ENCODE data around the gene ZC3H12D.
"Not testable (repeated sequence)": the region's sequence is repeated elsewhere in the genome, so short reads cannot be mapped to it uniquely, and the experiment has no call there.

ZC3H12D gene

GRCh38 chr6:149473080-149474052 lies 11.4 kb downstream of the ZC3H12D start:
- Histone ChIP-seq H3K27me3 (ENCODE audit: insufficient read depth, low read length) (peaks cover 29% of the 10 kb centered on the region), H3K27ac (ENCODE audit: low read depth, low read length) (no peak overlapping the region), H3K79me2 (ENCODE audit: control insufficient read depth, insufficient read depth, low read length, unreplicated experiment) (no peaks in the 10 kb centered on the region), H3K4me1 (ENCODE audit: control insufficient read depth, insufficient read depth, low read length, unreplicated experiment) (no peaks in the 10 kb centered on the region), H3K36me3 (ENCODE audit: insufficient read depth, low read length) (no peaks in the 10 kb centered on the region), H3K4me3 (ENCODE audit: low read depth, low read length) (no peak overlapping the region), H2AFZ (ENCODE audit: low read length, unreplicated experiment) (no peak overlapping the region)

- Histone ChIP-seq H3K79me2 (ENCODE audit: control insufficient read depth, insufficient read depth, low read length, unreplicated experiment) (no peaks in the 10 kb centered on the region), H3K27me3 (ENCODE audit: insufficient read depth, low read length) (peaks cover 35% of the 10 kb centered on the region), H3K27ac (ENCODE audit: low read depth, low read length) (no peak overlapping the region)
Measured at GRCh38 chr6:149472241-149472640, 12.6 kb downstream of the ZC3H12D start.

GRCh38 chr6:149471801-149472200 lies 13.0 kb downstream of the ZC3H12D start:
- peaks cover 38% of the 10 kb centered on the region for H3K27me3 ChIP-seq (ENCODE audit: insufficient read depth, low read length)
- H3K79me2 ChIP-seq (ENCODE audit: control insufficient read depth, insufficient read depth, low read length, unreplicated experiment): no peaks in the 10 kb centered on the region
- H3K4me3 ChIP-seq (ENCODE audit: low read depth, low read length): no peak overlapping the region
- H3K27ac ChIP-seq (ENCODE audit: low read depth, low read length): no peak overlapping the region
- no peaks in the 10 kb centered on the region for H3K4me1 ChIP-seq (ENCODE audit: control insufficient read depth, insufficient read depth, low read length, unreplicated experiment)
- H3K36me3 ChIP-seq (ENCODE audit: insufficient read depth, low read length): no peaks in the 10 kb centered on the region
- no peak overlapping the region for H2AFZ ChIP-seq (ENCODE audit: low read length, unreplicated experiment)

More at GRCh38 chr6:149472241-149472640, 12.6 kb downstream of the ZC3H12D start:
- Histone ChIP-seq H2AFZ (ENCODE audit: low read length, unreplicated experiment) (no peak overlapping the region), H3K4me1 (ENCODE audit: control insufficient read depth, insufficient read depth, low read length, unreplicated experiment) (no peaks in the 10 kb centered on the region), H3K36me3 (ENCODE audit: insufficient read depth, low read length) (no peaks in the 10 kb centered on the region), H3K4me3 (ENCODE audit: low read depth, low read length) (no peak overlapping the region)

- Histone ChIP-seq H3K4me1 (ENCODE audit: control insufficient read depth, insufficient read depth, low read length, unreplicated experiment) (no peaks in the 10 kb centered on the region), H3K79me2 (ENCODE audit: control insufficient read depth, insufficient read depth, low read length, unreplicated experiment) (no peaks in the 10 kb centered on the region), H3K27ac (ENCODE audit: low read depth, low read length) (no peak overlapping the region), H2AFZ (ENCODE audit: low read length, unreplicated experiment) (no peak overlapping the region), H3K27me3 (ENCODE audit: insufficient read depth, low read length) (peaks cover 38% of the 10 kb centered on the region), H3K36me3 (ENCODE audit: insufficient read depth, low read length) (no peaks in the 10 kb centered on the region), H3K4me3 (ENCODE audit: low read depth, low read length) (no peak overlapping the region)
Measured at GRCh38 chr6:149470948-149471347, 13.9 kb downstream of the ZC3H12D start.

GRCh38 chr6:149468179-149468578 lies 16.6 kb downstream of the ZC3H12D start:
- Histone ChIP-seq H3K36me3 (ENCODE audit: insufficient read depth, low read length) (no peaks in the 10 kb centered on the region), H3K4me1 (ENCODE audit: control insufficient read depth, insufficient read depth, low read length, unreplicated experiment) (no peaks in the 10 kb centered on the region), H3K27me3 (ENCODE audit: insufficient read depth, low read length) (peaks cover 29% of the 10 kb centered on the region), H2AFZ (ENCODE audit: low read length, unreplicated experiment) (no peak overlapping the region), H3K79me2 (ENCODE audit: control insufficient read depth, insufficient read depth, low read length, unreplicated experiment) (no peaks in the 10 kb centered on the region), H3K27ac (ENCODE audit: low read depth, low read length) (no peak overlapping the region), H3K4me3 (ENCODE audit: low read depth, low read length) (no peak overlapping the region)

- Histone ChIP-seq H3K27me3 (ENCODE audit: insufficient read depth, low read length) (peaks cover 27% of the 10 kb centered on the region), H2AFZ (ENCODE audit: low read length, unreplicated experiment) (no peak overlapping the region), H3K4me3 (ENCODE audit: low read depth, low read length) (no peak overlapping the region), H3K27ac (ENCODE audit: low read depth, low read length) (no peak overlapping the region), H3K4me1 (ENCODE audit: control insufficient read depth, insufficient read depth, low read length, unreplicated experiment) (no peaks in the 10 kb centered on the region), H3K79me2 (ENCODE audit: control insufficient read depth, insufficient read depth, low read length, unreplicated experiment) (no peaks in the 10 kb centered on the region), H3K36me3 (ENCODE audit: insufficient read depth, low read length) (no peaks in the 10 kb centered on the region)
Measured at GRCh38 chr6:149467265-149467664, 17.5 kb downstream of the ZC3H12D start.

- Histone ChIP-seq H3K36me3 (ENCODE audit: insufficient read depth, low read length) (no peaks in the 10 kb centered on the region), H2AFZ (ENCODE audit: low read length, unreplicated experiment) (no peak overlapping the region), H3K79me2 (ENCODE audit: control insufficient read depth, insufficient read depth, low read length, unreplicated experiment) (no peaks in the 10 kb centered on the region), H3K27ac (ENCODE audit: low read depth, low read length) (no peak overlapping the region), H3K4me3 (ENCODE audit: low read depth, low read length) (no peak overlapping the region), H3K4me1 (ENCODE audit: control insufficient read depth, insufficient read depth, low read length, unreplicated experiment) (peaks cover 8% of the 10 kb centered on the region), H3K27me3 (ENCODE audit: insufficient read depth, low read length) (peaks cover 23% of the 10 kb centered on the region)
Measured at GRCh38 chr6:149464411-149464810, 20.4 kb downstream of the ZC3H12D start.

GRCh38 chr6:149463781-149464180 lies 21.0 kb downstream of the ZC3H12D start:
- Histone ChIP-seq H3K27me3 (ENCODE audit: insufficient read depth, low read length) (peaks cover 27% of the 10 kb centered on the region), H3K79me2 (ENCODE audit: control insufficient read depth, insufficient read depth, low read length, unreplicated experiment) (no peaks in the 10 kb centered on the region), H3K4me3 (ENCODE audit: low read depth, low read length) (no peak overlapping the region), H3K4me1 (ENCODE audit: control insufficient read depth, insufficient read depth, low read length, unreplicated experiment) (peaks cover 9% of the 10 kb centered on the region), H2AFZ (ENCODE audit: low read length, unreplicated experiment) (no peak overlapping the region), H3K27ac (ENCODE audit: low read depth, low read length) (no peak overlapping the region), H3K36me3 (ENCODE audit: insufficient read depth, low read length) (no peaks in the 10 kb centered on the region)

GRCh38 chr6:149462712-149463111 lies 22.1 kb downstream of the ZC3H12D start:
- H3K4me1 ChIP-seq (ENCODE audit: control insufficient read depth, insufficient read depth, low read length, unreplicated experiment): peaks cover 12% of the 10 kb centered on the region
- H3K79me2 ChIP-seq (ENCODE audit: control insufficient read depth, insufficient read depth, low read length, unreplicated experiment); H2AFZ ChIP-seq (ENCODE audit: low read length, unreplicated experiment); H3K36me3 ChIP-seq (ENCODE audit: insufficient read depth, low read length); H3K4me3 ChIP-seq (ENCODE audit: low read depth, low read length); H3K27ac ChIP-seq (ENCODE audit: low read depth, low read length): not testable (repeated sequence)
- peaks cover 27% of the 10 kb centered on the region for H3K27me3 ChIP-seq (ENCODE audit: insufficient read depth, low read length)

- Histone ChIP-seq H3K4me1 (ENCODE audit: control insufficient read depth, insufficient read depth, low read length, unreplicated experiment) (peaks cover 12% of the 10 kb centered on the region), H3K27me3 (ENCODE audit: insufficient read depth, low read length) (peaks cover 19% of the 10 kb centered on the region; the same call in 1 of the 2 replicates), H3K79me2 (ENCODE audit: control insufficient read depth, insufficient read depth, low read length, unreplicated experiment) (no peaks in the 10 kb centered on the region), H3K36me3 (ENCODE audit: insufficient read depth, low read length) (no peaks in the 10 kb centered on the region), H2AFZ (ENCODE audit: low read length, unreplicated experiment) (no peak overlapping the region), H3K4me3 (ENCODE audit: low read depth, low read length) (no peak overlapping the region), H3K27ac (ENCODE audit: low read depth, low read length) (no peak overlapping the region)
Measured at GRCh38 chr6:149461670-149462069, 23.1 kb downstream of the ZC3H12D start.

GRCh38 chr6:149460249-149460648 lies 24.6 kb downstream of the ZC3H12D start:
- H3K79me2 ChIP-seq (ENCODE audit: control insufficient read depth, insufficient read depth, low read length, unreplicated experiment); H3K4me3 ChIP-seq (ENCODE audit: low read depth, low read length); H3K36me3 ChIP-seq (ENCODE audit: insufficient read depth, low read length); H2AFZ ChIP-seq (ENCODE audit: low read length, unreplicated experiment): not testable (repeated sequence)
- H3K27ac ChIP-seq (ENCODE audit: low read depth, low read length): peak overlapping the region; percentile 2; the same call in 1 of the 2 replicates
- H3K4me1 ChIP-seq (ENCODE audit: control insufficient read depth, insufficient read depth, low read length, unreplicated experiment): peaks cover 12% of the 10 kb centered on the region
- H3K27me3 ChIP-seq (ENCODE audit: insufficient read depth, low read length): peaks cover 19% of the 10 kb centered on the region; the same call in 1 of the 2 replicates

Data from ACC112 (cell line).